Measurements from ENCODE around the gene TPP2.

The TPP2 gene

GRCh38 chr13:102658660-102659059, 61.9 kb downstream of the TPP2 start:
- no peak for DNase-seq

- DNase-seq = no peak
These were observed 62.5 kb downstream of the TPP2 start for GRCh38 chr13:102659168-102659713.

- no peak for DNase-seq
These were observed 70.2 kb downstream of the TPP2 start for GRCh38 chr13:102667023-102667422.

- DNase-seq = no peak
These were observed 71.1 kb downstream of the TPP2 start for GRCh38 chr13:102667911-102668310.

GRCh38 chr13:102670130-102670529, 73.3 kb downstream of the TPP2 start:
- DNase-seq = no peak

- no peak for DNase-seq
These were observed 78.3 kb downstream of the TPP2 start for GRCh38 chr13:102675115-102675514.

GRCh38 chr13:102677122-102677521, 80.3 kb downstream of the TPP2 start:
- DNase-seq = no peak

GRCh38 chr13:102678339-102679107, 81.7 kb downstream of the TPP2 start:
- no peak for DNase-seq

- DNase-seq = no peak
These were observed 82.8 kb downstream of the TPP2 start for GRCh38 chr13:102679449-102680132.

- no peak for DNase-seq
These were observed 83.4 kb downstream of the TPP2 start for GRCh38 chr13:102680133-102680717.

- no peak for DNase-seq
These were observed 84.3 kb downstream of the TPP2 start for GRCh38 chr13:102680842-102681740.

- DNase-seq = no peak
These were observed 85.4 kb downstream of the TPP2 start for GRCh38 chr13:102682211-102682610.

- no peak for DNase-seq
These were observed 85.9 kb downstream of the TPP2 start for GRCh38 chr13:102682727-102683126.

- DNase-seq = no peak
These were observed 86.9 kb downstream of the TPP2 start for GRCh38 chr13:102683637-102684036.

- DNase-seq = no peak
These were observed 89.2 kb downstream of the TPP2 start for GRCh38 chr13:102686024-102686423.

GRCh38 chr13:102687520-102687919, 90.7 kb downstream of the TPP2 start:
- no peak for DNase-seq

GRCh38 chr13:102688306-102688973, 91.7 kb downstream of the TPP2 start:
- DNase-seq = no peak

GRCh38 chr13:102690883-102691282, 94.1 kb downstream of the TPP2 start:
- no peak for DNase-seq

GRCh38 chr13:102692491-102692826, 95.7 kb downstream of the TPP2 start:
- DNase-seq = no peak

GRCh38 chr13:102693250-102693649, 96.5 kb downstream of the TPP2 start:
- DNase-seq = no peak

- DNase-seq = no peak
These were observed 97.0 kb downstream of the TPP2 start for GRCh38 chr13:102693776-102694175.

GRCh38 chr13:102694937-102695336, 98.2 kb downstream of the TPP2 start, which contains the start of gene METTL21C:
METTL21C (minus strand) TSS chr13:102695044; CDS start chr13:102694498, 546 bp downstream.
- no peak for DNase-seq

Measured in stimulated activated naive CD4-positive, alpha-beta T cell treated with Interleukin-2 at 50 U/mL for 16 hours (primary cell).